ENCODE measurements around the gene AJAP1. TPM values are rescaled to one million over a fixed set of nuclear protein-coding genes. Genes with fewer than 3 reads are reported as not detected.

The AJAP1 gene
- total and polyA plus RNA-seq, 2 experiments from 2014 or later, result not detected

GRCh38 chr1:4698911-4699310 lies 44.5 kb downstream of the AJAP1 start (continued):
- TF ChIP-seq ETS1 (IDR thresholded peaks at IDR 0.05) (no peak), ZNF331 (CRISPR knock-in tag; IDR thresholded peaks at IDR 0.05; ENCODE audit: low read depth) (no peak), EZH2 (IDR thresholded peaks at IDR 0.05; ENCODE audit: low read depth, unreplicated experiment) (no peak), REST (IDR thresholded peaks at IDR 0.05; ENCODE audit: unreplicated experiment) (no peak)

- H2AFZ ChIP-seq, result no peak overlapping the region
- no peak overlapping the region for H3K4me2 ChIP-seq
- Mint-ChIP-seq H3K36me3 (ENCODE audit: low read depth) (peaks cover 3% of the 10 kb centered on the region; the same call in 1 of the 3 replicates), H3K9me3 (peaks cover 3% of the 10 kb centered on the region; the same call in 2 of the 3 replicates), H3K4me1 (peaks cover 24% of the 10 kb centered on the region), H3K27me3 (ENCODE audit: insufficient read depth, low read depth, poor library complexity) (peaks cover 1% of the 10 kb centered on the region), H3K27ac (no peak overlapping the region), H3K4me3 (no peak overlapping the region)
- H3K4me3 ChIP-seq, result no peak overlapping the region
- H3K79me2 ChIP-seq (replicated peaks; ENCODE audit: insufficient read depth), result no peaks in the 10 kb centered on the region
- H3K27ac ChIP-seq (ENCODE audit: low read depth), result no peak overlapping the region
- H3K36me3 ChIP-seq (ENCODE audit: insufficient read depth), result no peaks in the 10 kb centered on the region
- H3F3A ChIP-seq (replicated peaks; ENCODE audit: low read depth), result no peaks in the 10 kb centered on the region
- no peaks in the 10 kb centered on the region for H3K9me2 ChIP-seq (ENCODE audit: insufficient read depth)
- no peaks in the 10 kb centered on the region for H3K27me3 ChIP-seq (ENCODE audit: insufficient read depth)
- no peaks in the 10 kb centered on the region for H3K4me1 ChIP-seq (ENCODE audit: insufficient read depth)
- DNase-seq (ENCODE audit: low spot score) (no peak), ATAC-seq (no peak)
- H4K20me1 ChIP-seq (replicated peaks; ENCODE audit: insufficient read depth), result no peaks in the 10 kb centered on the region
- TF ChIP-seq REST (IDR thresholded peaks at IDR 0.05; ENCODE audit: unreplicated experiment), result no peak
- no peak for TF ChIP-seq ZNF462 (CRISPR knock-in tag; IDR thresholded peaks at IDR 0.05)
- TF ChIP-seq EZH2 (IDR thresholded peaks at IDR 0.05; ENCODE audit: low read depth, unreplicated experiment), result no peak
- TF ChIP-seq CREB1 (CRISPR knock-in tag; IDR thresholded peaks at IDR 0.05; ENCODE audit: low read depth), result no peak
- no peak for TF ChIP-seq JUNB (IDR thresholded peaks at IDR 0.05; ENCODE audit: unreplicated experiment)
- no peak for TF ChIP-seq NANOG (IDR thresholded peaks at IDR 0.05; ENCODE audit: borderline replicate concordance)
Measured at GRCh38 chr1:4699376-4700301, 45.2 kb downstream of the AJAP1 start.

All from GM23338 (cell line).